NT2/D1 (cell line): ENCODE results near the gene SEPTIN7.

ENCODE experiments used
- SUZ12 ChIP-seq: IDR thresholded peaks from 2 replicates; pipeline ENCODE4 v1.6.1; 2011; ENCODE audit not compliant: insufficient read length, insufficient read depth; ENCODE audit errors: extremely low read depth
- YY1 ChIP-seq: IDR thresholded peaks from 2 replicates; pipeline ENCODE4 v1.6.1; 2011; ENCODE audit not compliant: insufficient read length, insufficient read depth
- ZNF274 ChIP-seq: IDR thresholded peaks from 2 replicates; pipeline ENCODE4 v1.6.1; 2011; ENCODE audit warnings: mild to moderate bottlenecking, low read depth, low read length

GRCh38 chr7:35817930-35818329 lies 17.1 kb downstream of the SEPTIN7 start:
- no peak for TF ChIP-seq ZNF274
- TF ChIP-seq YY1, result no peak
- TF ChIP-seq SUZ12, result no peak
